Bronchial epithelial cell (primary cell): ENCODE measurements around the gene MCM3AP. TPM values are rescaled to one million over a fixed set of nuclear protein-coding genes. Genes with fewer than 3 reads are reported as not detected.
"Not testable (repeated sequence)": the region's sequence is repeated elsewhere in the genome, so short reads cannot be mapped to it uniquely, and the experiment has no call there.

Source experiments
- DNase-seq: peaks from one replicate; pipeline ENCODE4 v3.0.0-alpha.2; 2010; ENCODE audit warnings: low read depth
- FAIRE-seq: peaks from 2 replicates; lab custom pipeline; 2011; peaks lifted over from hg19 to GRCh38; lab: Jason Lieb, UNC
- H3K27me3 ChIP-seq: 2 replicates; pipeline ENCODE4 v1.5.1; 2011; ENCODE audit warnings: low read length; ENCODE audit not compliant: control insufficient read depth, insufficient read depth
- H3K36me3 ChIP-seq: 2 replicates; pipeline ENCODE4 v1.5.1; 2011; ENCODE audit warnings: low read length; ENCODE audit not compliant: control insufficient read depth, insufficient read depth
- H3K4me3 ChIP-seq: 2 replicates; pipeline ENCODE4 v1.5.1; 2011; ENCODE audit warnings: mild to moderate bottlenecking, low read depth, low read length, control low read depth
- total RNA-seq: library from RNA; depleted of rRNA; stranded (reverse); fragments of >200 nt; gene quantifications from 2 replicates; pipeline ENCODE4 v1.2.1, GENCODE V29; 2014
- TF ChIP-seq, protein P1 (sequence below): IDR thresholded peaks from 2 replicates; pipeline ENCODE4 v1.5.1; 2011; ENCODE audit warnings: mild to moderate bottlenecking, moderate library complexity, low read length, control low read depth, inconsistent platforms; ENCODE audit not compliant: insufficient read depth, severe bottlenecking

MCM3AP gene
- total RNA-seq, 1 donor from 2014 or later: 70.8 TPM

DNA sequence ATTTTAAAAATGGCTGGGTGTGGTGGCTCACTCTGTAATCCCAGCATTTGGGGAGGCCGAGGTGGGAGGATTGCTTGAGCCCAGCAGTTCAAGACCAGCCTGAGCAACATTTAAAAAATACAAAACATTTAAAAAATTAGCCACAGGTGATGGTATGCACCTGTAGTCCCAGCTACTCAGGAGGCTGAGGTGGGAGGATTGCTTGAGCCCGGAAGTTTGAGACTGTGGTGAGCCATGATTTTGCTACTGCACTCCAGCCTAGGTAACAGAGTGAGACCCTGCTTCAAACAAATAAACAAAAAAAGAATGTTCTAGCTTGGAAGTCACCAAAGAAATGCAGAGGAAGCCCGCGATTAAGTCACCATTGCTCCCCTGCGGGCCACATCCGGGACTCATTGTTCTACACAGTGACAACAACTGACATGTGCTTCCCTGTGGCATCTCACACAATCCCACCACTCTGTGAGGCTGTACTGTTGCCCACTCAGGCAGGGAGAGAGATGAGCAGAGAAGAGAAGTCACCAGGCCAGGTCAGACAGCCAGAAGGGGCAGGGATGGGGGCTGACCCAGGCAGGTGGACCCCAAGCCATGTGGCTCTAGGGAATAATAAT, 82.7 kb downstream of the MCM3AP start:
- TF ChIP-seq, protein P1, sequence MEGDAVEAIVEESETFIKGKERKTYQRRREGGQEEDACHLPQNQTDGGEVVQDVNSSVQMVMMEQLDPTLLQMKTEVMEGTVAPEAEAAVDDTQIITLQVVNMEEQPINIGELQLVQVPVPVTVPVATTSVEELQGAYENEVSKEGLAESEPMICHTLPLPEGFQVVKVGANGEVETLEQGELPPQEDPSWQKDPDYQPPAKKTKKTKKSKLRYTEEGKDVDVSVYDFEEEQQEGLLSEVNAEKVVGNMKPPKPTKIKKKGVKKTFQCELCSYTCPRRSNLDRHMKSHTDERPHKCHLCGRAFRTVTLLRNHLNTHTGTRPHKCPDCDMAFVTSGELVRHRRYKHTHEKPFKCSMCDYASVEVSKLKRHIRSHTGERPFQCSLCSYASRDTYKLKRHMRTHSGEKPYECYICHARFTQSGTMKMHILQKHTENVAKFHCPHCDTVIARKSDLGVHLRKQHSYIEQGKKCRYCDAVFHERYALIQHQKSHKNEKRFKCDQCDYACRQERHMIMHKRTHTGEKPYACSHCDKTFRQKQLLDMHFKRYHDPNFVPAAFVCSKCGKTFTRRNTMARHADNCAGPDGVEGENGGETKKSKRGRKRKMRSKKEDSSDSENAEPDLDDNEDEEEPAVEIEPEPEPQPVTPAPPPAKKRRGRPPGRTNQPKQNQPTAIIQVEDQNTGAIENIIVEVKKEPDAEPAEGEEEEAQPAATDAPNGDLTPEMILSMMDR: no peak
- Histone ChIP-seq H3K4me3 (no peak overlapping the region), H3K36me3 (peaks cover 20% of the 10 kb centered on the region), H3K27me3 (no peaks in the 10 kb centered on the region)
- DNase-seq: no peak
- FAIRE-seq: no peak

DNA sequence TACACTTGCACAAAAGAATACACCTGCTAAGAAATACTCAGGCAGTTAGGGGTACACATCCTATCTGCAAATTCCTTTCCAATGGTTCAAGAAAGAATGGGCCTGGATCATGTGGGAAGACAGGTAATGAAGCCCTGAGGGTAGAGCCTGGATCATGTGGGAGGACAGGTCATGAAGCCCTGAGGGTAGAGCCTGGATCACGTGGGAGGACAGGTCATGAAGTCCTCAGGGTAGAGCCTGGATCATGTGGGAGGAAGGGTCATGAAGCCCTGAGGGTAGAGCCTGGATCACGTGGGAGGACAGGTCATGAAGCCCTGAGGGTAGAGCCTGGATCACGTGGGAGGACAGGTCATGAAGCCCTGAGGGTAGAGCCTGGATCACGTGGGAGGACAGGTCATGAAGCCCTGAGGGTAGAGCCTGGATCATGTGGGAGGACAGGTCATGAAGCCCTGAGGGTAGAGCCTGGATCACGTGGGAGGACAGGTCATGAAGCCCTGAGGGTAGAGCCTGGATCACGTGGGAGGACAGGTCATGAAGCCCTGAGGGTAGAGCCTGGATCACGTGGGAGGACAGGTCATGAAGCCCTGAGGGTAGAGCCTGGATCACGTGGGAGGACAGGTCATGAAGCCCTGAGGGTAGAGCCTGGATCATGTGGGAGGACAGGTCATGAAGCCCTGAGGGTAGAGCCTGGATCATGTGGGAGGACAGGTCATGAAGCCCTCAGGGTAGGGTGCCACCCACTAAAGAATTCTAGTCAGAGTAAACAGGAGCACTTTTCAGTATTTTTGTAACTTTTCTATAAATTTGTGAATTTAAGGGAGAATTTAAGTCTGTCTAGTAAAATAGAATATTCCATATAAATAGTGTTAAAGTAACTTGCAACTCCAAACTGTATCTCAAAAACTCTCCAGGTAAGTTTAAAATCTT, 84.3 kb downstream of the MCM3AP start:
- peaks cover 17% of the 10 kb centered on the region for H3K36me3 ChIP-seq
- DNase-seq, H3K27me3 ChIP-seq, FAIRE-seq, H3K4me3 ChIP-seq: not testable (repeated sequence)

DNA sequence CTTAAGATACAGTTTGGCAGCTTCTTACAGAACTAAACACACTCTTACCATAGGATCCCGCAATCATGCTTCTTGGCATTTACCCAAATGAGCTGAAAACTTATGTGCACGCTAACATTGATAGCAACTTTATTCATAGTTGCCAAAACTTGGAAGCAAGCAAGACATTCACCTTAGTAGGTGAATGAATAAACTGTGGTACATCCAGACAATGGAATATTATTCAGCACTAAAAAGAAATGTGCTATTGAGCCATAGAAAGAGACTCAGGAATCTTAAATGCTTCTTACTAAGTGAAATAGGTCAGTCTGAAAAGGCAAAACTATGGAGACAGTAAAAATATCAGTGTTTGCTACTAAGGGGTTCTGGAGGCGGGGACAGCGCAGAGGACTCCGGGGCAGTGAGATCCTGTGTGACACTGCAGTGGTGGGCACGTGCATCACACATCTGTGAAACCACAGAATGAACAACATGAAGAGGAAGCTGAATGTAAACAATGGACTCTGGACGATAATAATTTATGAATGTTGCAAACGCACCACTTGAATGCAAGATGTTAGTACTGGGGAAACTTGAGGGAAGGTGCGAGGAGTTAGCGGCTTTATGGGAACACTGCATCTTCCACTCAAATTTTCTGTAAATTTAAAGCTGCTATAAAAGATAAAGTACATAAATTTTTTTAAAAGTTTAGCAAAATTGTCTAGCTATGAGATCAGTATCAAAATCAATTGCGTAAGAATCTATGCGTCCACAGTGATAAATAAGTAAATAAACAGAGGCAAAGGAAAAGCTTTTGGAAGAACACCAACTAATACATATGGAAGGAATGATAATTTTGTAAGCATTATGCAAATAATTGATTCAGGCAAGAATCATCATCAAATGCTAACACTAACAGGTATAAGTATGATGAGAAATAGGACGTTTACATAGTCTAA, 85.7 kb downstream of the MCM3AP start:
- Histone ChIP-seq H3K27me3 (no peaks in the 10 kb centered on the region), H3K36me3 (peaks cover 20% of the 10 kb centered on the region), H3K4me3 (no peak overlapping the region)
- TF ChIP-seq, protein P1: no peak
- DNase-seq (no peak), FAIRE-seq (no peak)

DNA sequence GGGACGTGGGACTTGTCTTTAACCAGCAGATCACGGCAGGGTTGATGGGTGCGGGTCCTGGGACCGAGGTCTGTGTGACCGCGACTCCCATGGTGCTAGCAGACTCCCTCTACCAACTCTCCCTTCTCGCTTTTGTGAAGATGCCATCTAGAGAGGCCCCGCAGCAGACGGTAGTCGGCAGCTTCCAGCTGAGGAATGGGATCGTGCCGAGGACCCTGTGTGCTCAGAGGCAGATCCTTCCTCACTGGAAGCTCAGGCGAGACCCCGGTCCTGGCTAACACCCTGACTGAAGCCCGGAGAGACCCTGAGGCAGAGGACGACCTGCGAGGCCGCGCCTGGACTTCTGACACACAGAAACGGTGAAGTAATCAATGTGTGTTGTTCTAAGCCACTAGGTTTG, 88.7 kb downstream of the MCM3AP start:
- DNase-seq (no peak), FAIRE-seq (no peak)
- TF ChIP-seq, protein P1: no peak
- H3K4me3 ChIP-seq: no peak overlapping the region
- peaks cover 30% of the 10 kb centered on the region for H3K36me3 ChIP-seq
- H3K27me3 ChIP-seq: no peaks in the 10 kb centered on the region

DNA sequence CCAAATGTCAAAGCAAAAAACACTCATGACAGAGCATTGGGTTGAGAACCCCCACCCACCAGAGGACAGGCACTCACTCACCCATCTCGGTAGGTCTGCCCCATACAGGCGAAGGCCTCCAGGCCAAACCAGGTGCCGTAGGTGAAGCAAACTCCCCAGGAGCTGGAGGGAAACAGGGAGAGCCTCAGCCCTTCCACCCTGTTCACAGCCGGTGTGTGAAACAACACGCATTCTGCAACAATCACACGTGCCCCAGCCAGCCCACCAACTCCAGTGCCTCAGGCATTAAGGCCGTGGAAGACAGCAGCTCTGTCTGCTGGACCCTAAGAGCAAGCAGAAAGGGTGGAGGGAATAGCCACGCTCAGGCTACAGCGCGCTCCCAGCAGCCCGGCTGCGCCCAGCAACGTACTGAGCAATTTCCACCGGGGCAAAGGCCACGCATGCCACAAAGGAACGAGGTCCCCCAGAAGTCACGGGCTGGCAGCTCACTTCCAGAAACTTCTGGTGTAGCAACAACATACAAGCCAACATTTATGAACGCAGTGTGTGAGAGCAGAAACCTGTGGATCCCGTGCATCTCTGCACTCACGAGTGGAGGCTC, 89.7 kb downstream of the MCM3AP start:
- TF ChIP-seq, protein P1: no peak
- DNase-seq: no peak
- Histone ChIP-seq H3K27me3 (no peaks in the 10 kb centered on the region), H3K4me3 (no peak overlapping the region), H3K36me3 (peaks cover 32% of the 10 kb centered on the region)
- no peak for FAIRE-seq
